A673 (cell line): Measurements from ENCODE around the gene DMD.

ENCODE experiments used
- CTCF ChIP-seq: fragments of 300-800, 200-600 bp; sonication (generic); conservative IDR thresholded peaks from 2 replicates; pipeline ENCODE4 v1.5.1; 2017; ENCODE audit warnings: low read depth, mild to moderate bottlenecking, antibody characterized with exemption, low read length, moderate library complexity, mixed read lengths
- EZH2 ChIP-seq: fragments of 200-600 bp; sonication (generic); IDR thresholded peaks from 2 replicates; pipeline ENCODE4 v1.6.1; 2017; ENCODE audit warnings: borderline replicate concordance, low read depth, mild to moderate bottlenecking, mixed read lengths, antibody characterized with exemption, low read length; ENCODE audit not compliant: poor library complexity, severe bottlenecking

DNA sequence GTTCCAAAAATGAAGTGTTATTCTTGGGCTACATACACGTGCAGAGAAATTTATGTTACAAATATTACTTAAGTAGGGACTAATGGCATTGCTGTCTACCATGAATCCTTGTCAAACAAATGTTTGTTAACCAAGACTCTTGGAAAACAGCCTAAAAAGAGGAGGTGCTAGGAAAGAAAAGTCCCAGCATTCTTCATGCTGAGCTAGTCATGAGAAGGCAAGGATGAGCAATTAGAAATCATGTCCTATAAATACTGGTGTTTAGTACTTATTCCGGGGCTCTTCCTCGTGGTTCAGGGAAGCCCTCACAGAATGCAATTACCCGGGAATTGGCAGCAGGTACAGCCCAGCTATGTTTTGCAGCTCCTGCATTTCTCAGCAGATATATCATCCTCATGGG, 1761.4 kb downstream of the DMD start:
- TF ChIP-seq EZH2 (no peak), CTCF (no peak)
